ENCODE results near the gene PDCL2. TPM values are rescaled to one million over a fixed set of nuclear protein-coding genes. Genes with fewer than 3 reads are reported as not detected.

Gene PDCL2
- total RNA-seq, 2 donors from 2014 or later = not detected

GRCh38 chr4:55528491-55528890 lies 63.6 kb downstream of the PDCL2 start:
- WGBS = 77% methylated on average over 3 of the region's 3 CpGs
- intact Hi-C loops (cut with DNase I) = no loop called here
- Histone ChIP-seq H3K4me3 (no peak overlapping the region), H3K4me1 (replicated peaks) (no peaks in the 10 kb centered on the region), H3K36me3 (no peaks in the 10 kb centered on the region), H3K27ac (no peak overlapping the region), H3K9me3 (no peaks in the 10 kb centered on the region), H3K27me3 (replicated peaks; ENCODE audit: insufficient read depth) (no peaks in the 10 kb centered on the region)
- DNase-seq (ENCODE audit: low spot score) = no peak
- TF ChIP-seq POLR2AphosphoS5 (IDR thresholded peaks at IDR 0.05) (no peak), POLR2A (IDR thresholded peaks at IDR 0.05) (no peak)
- TF ChIP-seq, protein P1, sequence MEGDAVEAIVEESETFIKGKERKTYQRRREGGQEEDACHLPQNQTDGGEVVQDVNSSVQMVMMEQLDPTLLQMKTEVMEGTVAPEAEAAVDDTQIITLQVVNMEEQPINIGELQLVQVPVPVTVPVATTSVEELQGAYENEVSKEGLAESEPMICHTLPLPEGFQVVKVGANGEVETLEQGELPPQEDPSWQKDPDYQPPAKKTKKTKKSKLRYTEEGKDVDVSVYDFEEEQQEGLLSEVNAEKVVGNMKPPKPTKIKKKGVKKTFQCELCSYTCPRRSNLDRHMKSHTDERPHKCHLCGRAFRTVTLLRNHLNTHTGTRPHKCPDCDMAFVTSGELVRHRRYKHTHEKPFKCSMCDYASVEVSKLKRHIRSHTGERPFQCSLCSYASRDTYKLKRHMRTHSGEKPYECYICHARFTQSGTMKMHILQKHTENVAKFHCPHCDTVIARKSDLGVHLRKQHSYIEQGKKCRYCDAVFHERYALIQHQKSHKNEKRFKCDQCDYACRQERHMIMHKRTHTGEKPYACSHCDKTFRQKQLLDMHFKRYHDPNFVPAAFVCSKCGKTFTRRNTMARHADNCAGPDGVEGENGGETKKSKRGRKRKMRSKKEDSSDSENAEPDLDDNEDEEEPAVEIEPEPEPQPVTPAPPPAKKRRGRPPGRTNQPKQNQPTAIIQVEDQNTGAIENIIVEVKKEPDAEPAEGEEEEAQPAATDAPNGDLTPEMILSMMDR (IDR thresholded peaks at IDR 0.05) = no peak

- no peaks in the 10 kb centered on the region for H3K27me3 ChIP-seq (replicated peaks; ENCODE audit: insufficient read depth)
- no peaks in the 10 kb centered on the region for H3K4me1 ChIP-seq (replicated peaks)
- H3K4me3 ChIP-seq = no peak overlapping the region
- no peak for DNase-seq (ENCODE audit: low spot score)
- H3K9me3 ChIP-seq = no peaks in the 10 kb centered on the region
- TF ChIP-seq, protein P1 (IDR thresholded peaks at IDR 0.05) = no peak
- TF ChIP-seq POLR2AphosphoS5 (IDR thresholded peaks at IDR 0.05) (no peak), POLR2A (IDR thresholded peaks at IDR 0.05) (no peak)
- WGBS = 92% methylated on average over 4 of the region's 4 CpGs
- H3K27ac ChIP-seq = no peak overlapping the region
- intact Hi-C loops (cut with DNase I) = no loop called here
- H3K36me3 ChIP-seq = no peaks in the 10 kb centered on the region
These were observed 67.0 kb downstream of the PDCL2 start for GRCh38 chr4:55524844-55525571.

DNA sequence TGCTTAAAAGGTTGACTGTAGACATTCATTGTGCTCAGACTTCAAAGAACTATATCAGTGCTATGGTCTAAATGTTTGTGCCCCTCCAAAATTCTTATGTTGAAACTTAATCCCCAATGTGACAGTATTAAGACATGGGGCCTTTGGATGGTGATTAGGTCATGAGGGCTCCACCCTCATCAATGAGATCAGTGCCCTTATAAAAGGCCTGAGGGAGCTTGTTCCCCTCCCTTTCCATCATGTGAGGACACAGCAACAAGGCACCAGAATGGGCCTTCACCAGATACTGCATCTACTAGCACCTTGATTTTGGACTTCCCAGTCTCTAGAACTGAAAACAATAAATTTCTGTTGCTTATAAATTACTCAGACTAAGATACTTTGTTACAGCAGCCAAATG lies 73.6 kb downstream of the PDCL2 start:
- intact Hi-C loops (cut with DNase I) = no loop called here
- H3K27me3 ChIP-seq (replicated peaks; ENCODE audit: insufficient read depth) = no peaks in the 10 kb centered on the region
- no peak for TF ChIP-seq POLR2AphosphoS5 (IDR thresholded peaks at IDR 0.05)
- TF ChIP-seq POLR2A (IDR thresholded peaks at IDR 0.05) = no peak
- TF ChIP-seq, protein P1 (IDR thresholded peaks at IDR 0.05) = no peak
- no peaks in the 10 kb centered on the region for H3K4me1 ChIP-seq (replicated peaks)
- H3K4me3 ChIP-seq = no peak overlapping the region
- no peak overlapping the region for H3K27ac ChIP-seq
- DNase-seq (ENCODE audit: low spot score) = no peak
- H3K36me3 ChIP-seq = no peaks in the 10 kb centered on the region
- H3K9me3 ChIP-seq = no peaks in the 10 kb centered on the region

- TF ChIP-seq, protein P1 (IDR thresholded peaks at IDR 0.05) = no peak
- no peak for TF ChIP-seq POLR2AphosphoS5 (IDR thresholded peaks at IDR 0.05)
- Histone ChIP-seq H3K4me1 (replicated peaks) (no peaks in the 10 kb centered on the region), H3K4me3 (no peak overlapping the region), H3K27ac (no peak overlapping the region), H3K9me3 (no peaks in the 10 kb centered on the region), H3K36me3 (no peaks in the 10 kb centered on the region), H3K27me3 (replicated peaks; ENCODE audit: insufficient read depth) (no peaks in the 10 kb centered on the region)
- intact Hi-C loops (cut with DNase I) = no loop called here
- 97% methylated on average over 2 of the region's 2 CpGs for WGBS
- no peak for DNase-seq (ENCODE audit: low spot score)
These were observed 74.4 kb downstream of the PDCL2 start for GRCh38 chr4:55517526-55518229.

Data from prostate gland (tissue), 2 donors.